ENCODE measurements around the gene ANKLE1.

Gene ANKLE1

GRCh38 chr19:17309198-17309964 is 27.7 kb downstream of the ANKLE1 start, which contains the start of gene DDA1:
Gene DDA1, plus strand, starts transcription at chr19:17309563. Its CDS starts 92 bp downstream, at chr19:17309655.
- DNase-seq: peak; percentile 96

- DNase-seq: no peak
These were observed 28.3 kb downstream of the ANKLE1 start for GRCh38 chr19:17309965-17310461.

- DNase-seq: no peak
These were observed 29.9 kb downstream of the ANKLE1 start for GRCh38 chr19:17311455-17312188.

- DNase-seq: no peak
These were observed 30.8 kb downstream of the ANKLE1 start for GRCh38 chr19:17312189-17313113.

- DNase-seq: no peak
These were observed 32.4 kb downstream of the ANKLE1 start for GRCh38 chr19:17314007-17314593.

- no peak for DNase-seq
These were observed 37.3 kb downstream of the ANKLE1 start for GRCh38 chr19:17318966-17319365.

- DNase-seq: no peak
These were observed 38.0 kb downstream of the ANKLE1 start for GRCh38 chr19:17319473-17320238.

- DNase-seq: no peak
These were observed 38.7 kb downstream of the ANKLE1 start for GRCh38 chr19:17320435-17320834.

GRCh38 chr19:17321655-17322489 is 40.2 kb downstream of the ANKLE1 start:
- no peak for DNase-seq

GRCh38 chr19:17322854-17323253 is 41.2 kb downstream of the ANKLE1 start:
- no peak for DNase-seq

- no peak for DNase-seq
These were observed 41.7 kb downstream of the ANKLE1 start for GRCh38 chr19:17323300-17323963.

GRCh38 chr19:17323964-17324332 is 42.2 kb downstream of the ANKLE1 start:
- no peak for DNase-seq

- no peak for DNase-seq
These were observed 42.8 kb downstream of the ANKLE1 start for GRCh38 chr19:17324357-17325114.

- no peak for DNase-seq
These were observed 43.4 kb downstream of the ANKLE1 start for GRCh38 chr19:17325133-17325532.

GRCh38 chr19:17325881-17326594 is 44.3 kb downstream of the ANKLE1 start:
- no peak for DNase-seq

- no peak for DNase-seq
These were observed 44.9 kb downstream of the ANKLE1 start for GRCh38 chr19:17326595-17326966.

GRCh38 chr19:17327068-17327653 is 45.5 kb downstream of the ANKLE1 start:
- no peak for DNase-seq
